DOHH2 (cell line): ENCODE results near the gene HOXB13.

Experiments
- H3F3A ChIP-seq: fragments of 200-600 bp; sonication (generic), shearing (Covaris generic); 2 replicates; pipeline ENCODE4 v1.6.0; 2016; ENCODE audit warnings: antibody characterized with exemption, mild to moderate bottlenecking; ENCODE audit not compliant: control insufficient read depth, insufficient read depth
- H3K27ac ChIP-seq: fragments of 200-600 bp; sonication (generic); 2 replicates; pipeline ENCODE4 v1.5.1; 2014; ENCODE audit warnings: low read depth, mild to moderate bottlenecking, low read length, moderate library complexity
- H3K27me3 ChIP-seq: fragments of 200-600 bp; sonication (generic); 2 replicates; pipeline ENCODE4 v1.6.1; 2014; ENCODE audit warnings: mild to moderate bottlenecking, low read length, mixed read lengths; ENCODE audit not compliant: control insufficient read depth
- H3K36me3 ChIP-seq: fragments of 200-600 bp; sonication (generic); 2 replicates; pipeline ENCODE4 v1.6.1; 2014; ENCODE audit warnings: mild to moderate bottlenecking, low read length, moderate library complexity, mixed read lengths; ENCODE audit not compliant: control insufficient read depth
- H3K4me1 ChIP-seq: fragments of 200-600 bp; sonication (generic); 2 replicates; pipeline ENCODE4 v1.6.1; 2014; ENCODE audit warnings: mild to moderate bottlenecking, low read length, mixed read lengths; ENCODE audit not compliant: control insufficient read depth
- H3K4me2 ChIP-seq: fragments of 200-600 bp; sonication (generic); 2 replicates; pipeline ENCODE4 v1.6.0; 2014; ENCODE audit warnings: mild to moderate bottlenecking, low read length, moderate library complexity
- H3K4me3 ChIP-seq: fragments of 200-600 bp; sonication (generic); 2 replicates; pipeline ENCODE4 v1.5.1; 2014; ENCODE audit warnings: mild to moderate bottlenecking, low read length, mixed read lengths
- H3K79me2 ChIP-seq: fragments of 200-600 bp; sonication (generic); 2 replicates; pipeline ENCODE4 v1.6.1; 2014; ENCODE audit warnings: mild to moderate bottlenecking, low read length, mixed read lengths; ENCODE audit not compliant: control insufficient read depth
- H3K9me2 ChIP-seq: fragments of 200-600 bp; sonication (generic); replicated peaks from 2 replicates; pipeline ENCODE4 v1.6.1; 2014; ENCODE audit warnings: mild to moderate bottlenecking, low read length, mixed read lengths; ENCODE audit not compliant: control insufficient read depth
- H3K9me3 ChIP-seq: fragments of 200-600 bp; sonication (generic); 2 replicates; pipeline ENCODE4 v1.6.1; 2014; ENCODE audit warnings: antibody characterized with exemption, low read length, mixed read lengths; ENCODE audit not compliant: control insufficient read depth, insufficient read depth
- H4K20me1 ChIP-seq: fragments of 200-600 bp; sonication (generic); 2 replicates; pipeline ENCODE4 v1.6.0; 2014; ENCODE audit warnings: low read depth, mild to moderate bottlenecking, antibody characterized with exemption, low read length, moderate library complexity; ENCODE audit not compliant: control insufficient read depth, insufficient read depth
- CTCF ChIP-seq: fragments of 200-600 bp; sonication (generic); IDR thresholded peaks from one replicate; pipeline ENCODE4 v1.5.1; 2014; ENCODE audit warnings: antibody characterized with exemption, mild to moderate bottlenecking, low read depth, low read length; ENCODE audit not compliant: poor library complexity, severe bottlenecking
- EZH2phosphoT487 ChIP-seq: fragments of 200-600 bp; sonication (generic); IDR thresholded peaks from 2 replicates; pipeline ENCODE4 v1.6.1; 2017; ENCODE audit warnings: borderline replicate concordance, mild to moderate bottlenecking, antibody characterized with exemption, low read length, moderate library complexity, mixed read lengths

Gene HOXB13

GRCh38 chr17:48761114-48761513, 32.6 kb upstream of the HOXB13 start:
- Histone ChIP-seq H3K27me3 (peaks cover 33% of the 10 kb centered on the region), H3K9me3 (no peaks in the 10 kb centered on the region), H3K9me2 (no peaks in the 10 kb centered on the region), H3K27ac (no peak overlapping the region), H3K4me1 (no peaks in the 10 kb centered on the region), H3K4me3 (no peak overlapping the region), H3F3A (no peaks in the 10 kb centered on the region), H3K4me2 (no peak overlapping the region), H4K20me1 (no peaks in the 10 kb centered on the region), H3K36me3 (no peaks in the 10 kb centered on the region), H3K79me2 (no peaks in the 10 kb centered on the region)
- TF ChIP-seq EZH2phosphoT487 (no peak), CTCF (no peak)

- Histone ChIP-seq H3K4me2 (no peak overlapping the region), H3K79me2 (no peaks in the 10 kb centered on the region), H3K9me3 (no peaks in the 10 kb centered on the region), H3F3A (no peaks in the 10 kb centered on the region), H3K9me2 (no peaks in the 10 kb centered on the region), H3K27me3 (peaks cover 33% of the 10 kb centered on the region), H4K20me1 (no peaks in the 10 kb centered on the region), H3K27ac (no peak overlapping the region), H3K36me3 (no peaks in the 10 kb centered on the region), H3K4me1 (no peaks in the 10 kb centered on the region), H3K4me3 (no peak overlapping the region)
- TF ChIP-seq CTCF (no peak), EZH2phosphoT487 (no peak)
These were observed 31.9 kb upstream of the HOXB13 start for GRCh38 chr17:48760411-48760810.

- TF ChIP-seq EZH2phosphoT487, result no peak
- no peak for TF ChIP-seq CTCF
- Histone ChIP-seq H3K4me1 (no peaks in the 10 kb centered on the region), H3K79me2 (no peaks in the 10 kb centered on the region), H3K27me3 (peaks cover 37% of the 10 kb centered on the region), H3K9me3 (no peaks in the 10 kb centered on the region), H4K20me1 (no peaks in the 10 kb centered on the region), H3F3A (no peaks in the 10 kb centered on the region), H3K36me3 (no peaks in the 10 kb centered on the region), H3K4me2 (no peak overlapping the region), H3K4me3 (no peak overlapping the region), H3K27ac (no peak overlapping the region), H3K9me2 (no peaks in the 10 kb centered on the region)
These were observed 30.7 kb upstream of the HOXB13 start for GRCh38 chr17:48759288-48759687.

- no peaks in the 10 kb centered on the region for H3K9me3 ChIP-seq
- H3K79me2 ChIP-seq, result no peaks in the 10 kb centered on the region
- H3K27ac ChIP-seq, result no peak overlapping the region
- H3K4me2 ChIP-seq, result no peak overlapping the region
- no peaks in the 10 kb centered on the region for H3F3A ChIP-seq
- H3K4me1 ChIP-seq, result no peaks in the 10 kb centered on the region
- H4K20me1 ChIP-seq, result no peaks in the 10 kb centered on the region
- no peaks in the 10 kb centered on the region for H3K36me3 ChIP-seq
- TF ChIP-seq CTCF (no peak), EZH2phosphoT487 (no peak)
- H3K4me3 ChIP-seq, result no peak overlapping the region
- H3K27me3 ChIP-seq, result peaks cover 44% of the 10 kb centered on the region
- no peaks in the 10 kb centered on the region for H3K9me2 ChIP-seq
These were observed 29.0 kb upstream of the HOXB13 start for GRCh38 chr17:48757524-48757961.
